HCT116 (cell line): ENCODE results near the gene TGFBI. TPM values are rescaled to one million over a fixed set of nuclear protein-coding genes. Genes with fewer than 3 reads are reported as not detected.

Experiments used
- ATAC-seq: fragments of 200-7000 bp; cut with Tn5 transposase; 2 replicates; pipeline ENCODE4 v1.9.1; 2020; ENCODE audit warnings: mild to moderate bottlenecking, moderate library complexity
- BruUV-seq: library from RNA; stranded (reverse); fragments of 400-500 nt; replicated peaks from 2 replicates; lab custom pipeline; 2021; lab: Mats Ljungman, UMichigan
- CTCF ChIA-PET: fragments of 300-600 bp; sonication (Branson Sonifier 250); formaldehyde crosslinking; loops from one replicate; lab custom pipeline; 2021; ENCODE audit warnings: antibody characterized with exemption; lab: Charles Lee
- POLR2A ChIA-PET: fragments of 300-600, 350-600 bp; sonication (Branson Sonifier 250); formaldehyde crosslinking; loops from one replicate; lab custom pipeline; 2021; ENCODE audit warnings: antibody characterized with exemption; lab: Charles Lee
- RAD21 ChIA-PET, 2 experiments: fragments of 300-600 bp; sonication (Branson Sonifier 250); formaldehyde crosslinking; loops; one replicate each; lab custom pipeline; 2023; ENCODE audit warnings: low total read pairs in 2 of 2; ENCODE audit not compliant: uncharacterized antibody in 2 of 2, unreplicated experiment in 2 of 2, low non-redundant PET in 1 of 2; lab: Charles Lee
- DNase-seq: peaks from one replicate; pipeline ENCODE4 v3.0.0-alpha.2; 2010; ENCODE audit warnings: low read depth, low spot score
- H2AFZ ChIP-seq: fragments of 200-600 bp; shearing (Covaris generic), sonication (generic); 2 replicates; pipeline ENCODE4 v1.6.1; 2017; ENCODE audit warnings: low read depth, mixed run types, mixed read lengths, antibody characterized with exemption, low read length; ENCODE audit not compliant: poor library complexity, severe bottlenecking
- H3K27ac ChIP-seq: 2 replicates; pipeline ENCODE4 v1.5.1; 2012; ENCODE audit warnings: low read depth, low read length
- H3K27me3 ChIP-seq: fragments of 200-600 bp; sonication (generic); 2 replicates; pipeline ENCODE4 v1.6.1; 2016; ENCODE audit warnings: mixed run types, low read length, mixed read lengths; ENCODE audit not compliant: insufficient read depth
- H3K36me3 ChIP-seq, 2 experiments: fragments of 200-500 bp in 1 of 2; fragments of 200-600 bp in 1 of 2; sonication (Bioruptor generic) in 1 of 2; sonication (generic) in 1 of 2; 2 replicates each; pipeline versions ENCODE4 v1.5.1 to v1.6.1; 2014 to 2016; ENCODE audit warnings: low read length in 2 of 2, inconsistent platforms in 1 of 2, mixed read lengths in 1 of 2, mixed run types in 1 of 2; ENCODE audit not compliant: insufficient read depth in 2 of 2, control insufficient read depth in 1 of 2
- H3K4me1 ChIP-seq, 2 experiments: fragments of 200-600 bp in 1 of 2; sonication (generic) in 1 of 2; 2 replicates each; pipeline versions ENCODE4 v1.5.1 to v1.6.1; 2012 to 2017; ENCODE audit warnings: low read length in 2 of 2, inconsistent platforms in 1 of 2, mild to moderate bottlenecking in 1 of 2, mixed read lengths in 1 of 2, mixed run types in 1 of 2, moderate library complexity in 1 of 2; ENCODE audit not compliant: insufficient read depth in 2 of 2, control insufficient read depth in 1 of 2
- H3K4me2 ChIP-seq: fragments of 200-600 bp; sonication (generic); 2 replicates; pipeline ENCODE4 v1.6.1; 2017; ENCODE audit warnings: mixed run types, low read length, mixed read lengths
- H3K4me3 ChIP-seq, 2 experiments: fragments of 200-600 bp in 1 of 2; sonication (generic) in 1 of 2; replicated peaks in 1 of 2; 2 replicates each; pipeline ENCODE4 v1.5.1; 2011 to 2016; ENCODE audit warnings: low read length in 2 of 2, control low read depth in 1 of 2, low read depth in 1 of 2, mild to moderate bottlenecking in 1 of 2, mixed read lengths in 1 of 2, mixed run types in 1 of 2
- H3K79me2 ChIP-seq: fragments of 200-600 bp; sonication (generic); 2 replicates; pipeline ENCODE4 v1.6.1; 2017; ENCODE audit warnings: mild to moderate bottlenecking, mixed run types, low read length, moderate library complexity, mixed read lengths; ENCODE audit not compliant: insufficient read depth
- H3K9ac ChIP-seq: fragments of 200-600 bp; sonication (generic); 2 replicates; pipeline ENCODE4 v1.6.1; 2016; ENCODE audit warnings: low read length, mixed read lengths
- H3K9me2 ChIP-seq: fragments of 200-600 bp; sonication (generic), shearing (Covaris generic); 2 replicates; pipeline ENCODE4 v1.6.1; 2017; ENCODE audit warnings: mixed run types, mild to moderate bottlenecking, moderate library complexity; ENCODE audit not compliant: insufficient read depth
- H3K9me3 ChIP-seq, 2 experiments: fragments of 200-500 bp in 1 of 2; fragments of 200-600 bp in 1 of 2; sonication (Bioruptor generic) in 1 of 2; sonication (generic) in 1 of 2; 2 replicates each; pipeline ENCODE4 v1.6.1; 2014 to 2017; ENCODE audit warnings: low read length in 2 of 2, mixed read lengths in 2 of 2, inconsistent platforms in 1 of 2, low read depth in 1 of 2, mild to moderate bottlenecking in 1 of 2, mixed run types in 1 of 2, moderate library complexity in 1 of 2; ENCODE audit not compliant: control insufficient read depth in 1 of 2, insufficient read depth in 1 of 2
- H4K20me1 ChIP-seq: fragments of 200-600 bp; sonication (generic), shearing (Covaris generic); 2 replicates; pipeline ENCODE4 v1.6.1; 2017; ENCODE audit warnings: mixed run types, mild to moderate bottlenecking, moderate library complexity; ENCODE audit not compliant: insufficient read depth
- CBX3 ChIP-seq: IDR thresholded peaks from 2 replicates; pipeline ENCODE4 v1.6.1; 2012; ENCODE audit warnings: low read depth
- EGR1 ChIP-seq: IDR thresholded peaks from 2 replicates; pipeline ENCODE4 v1.6.1; 2012; ENCODE audit warnings: low read depth
- ELF1 ChIP-seq: IDR thresholded peaks from 2 replicates; pipeline ENCODE4 v1.6.1; 2012; ENCODE audit warnings: low read depth, borderline replicate concordance
- EZH2 ChIP-seq: fragments of 200-600 bp; sonication (generic); IDR thresholded peaks from 2 replicates; pipeline ENCODE4 v1.6.1; 2017; ENCODE audit warnings: antibody characterized with exemption, mixed run types
- FOSL1 ChIP-seq: IDR thresholded peaks from 2 replicates; pipeline ENCODE4 v1.6.1; 2012; ENCODE audit warnings: low read depth
- POLR2A ChIP-seq: IDR thresholded peaks from 2 replicates; pipeline ENCODE4 v1.7.0; 2011; ENCODE audit warnings: borderline replicate concordance; ENCODE audit not compliant: insufficient read depth, insufficient read length; ENCODE audit errors: extremely low read depth
- POLR2AphosphoS5 ChIP-seq: IDR thresholded peaks from 2 replicates; pipeline ENCODE4 v1.6.1; 2011; ENCODE audit warnings: mild to moderate bottlenecking, low read depth, low read length, moderate library complexity
- RAD21 ChIP-seq: IDR thresholded peaks from 2 replicates; pipeline ENCODE4 v1.6.1; 2012; ENCODE audit warnings: low read depth, mild to moderate bottlenecking
- SIN3A ChIP-seq: IDR thresholded peaks from 2 replicates; pipeline ENCODE4 v1.6.1; 2012; ENCODE audit warnings: low read depth
- TCF7L2 ChIP-seq: IDR thresholded peaks from 2 replicates; pipeline ENCODE4 v1.7.0; 2011; ENCODE audit warnings: borderline replicate concordance, inconsistent platforms; ENCODE audit not compliant: insufficient read depth, insufficient read length; ENCODE audit errors: extremely low read depth
- ZBTB33 ChIP-seq: IDR thresholded peaks from 2 replicates; pipeline ENCODE4 v1.6.1; 2011; ENCODE audit warnings: mild to moderate bottlenecking, low read length, moderate library complexity; ENCODE audit not compliant: insufficient replicate concordance; ENCODE audit errors: extremely low read depth
- intact Hi-C: fragments of 100-400 bp; cut with micrococcal nuclease; formaldehyde crosslinking; loops from 2 replicates; pipeline ENCODE4 v1.10.0; 2022
- total RNA-seq: library from RNA; stranded (reverse); gene quantifications from one replicate; pipeline ENCODE4 v1.2.1, GENCODE V29; 2021; ENCODE audit not compliant: unreplicated experiment

Gene TGFBI
- total RNA-seq, 1 experiment from 2014 or later: 0.64 TPM

GRCh38 chr5:136026636-136027035, 2.2 kb upstream of the TGFBI start:
- intact Hi-C loops: no loop called here
- no peak overlapping the region for H3K9ac ChIP-seq
- no peak overlapping the region for H3K27ac ChIP-seq
- no peak for TF ChIP-seq POLR2A
- no peak for TF ChIP-seq EZH2
- TF ChIP-seq CBX3: no peak
- TF ChIP-seq EGR1: no peak
- TF ChIP-seq ZBTB33: no peak
- TF ChIP-seq SIN3A: no peak
- no peak for TF ChIP-seq POLR2AphosphoS5
- TF ChIP-seq ELF1: no peak
- no peak for TF ChIP-seq FOSL1
- TF ChIP-seq RAD21: no peak
- TF ChIP-seq, all 23 proteins: peak for 0
- Histone ChIP-seq H3K4me1 (0 out of 4 replicates have a peak, but pooled peaks cover 0 to 2% of the 10 kb centered on the region in 2 experiments), H3K9me3 (no peaks in the 10 kb centered on the region), H3K9me2 (no peaks in the 10 kb centered on the region), H3K4me3 (no peak overlapping the region), H3K4me2 (no peak overlapping the region), H2AFZ (no peak overlapping the region), H3K79me2 (no peaks in the 10 kb centered on the region), H3K27me3 (peaks cover 79% of the 10 kb centered on the region), H3K36me3 (no peaks in the 10 kb centered on the region), H4K20me1 (no peaks in the 10 kb centered on the region)
- CTCF ChIA-PET: no interaction called here
- POLR2A ChIA-PET: no interaction called here
- ATAC-seq (no peak), DNase-seq (no peak)
- no TSS peak for BruUV-seq
- RAD21 ChIA-PET: no interaction called here

GRCh38 chr5:136027311-136027710, 1.5 kb upstream of the TGFBI start:
- Histone ChIP-seq H3K4me3 (no peak overlapping the region), H3K27ac (no peak overlapping the region), H4K20me1 (no peaks in the 10 kb centered on the region), H3K9me3 (no peaks in the 10 kb centered on the region), H3K4me1 (0 out of 4 replicates have a peak, but pooled peaks cover 0 to 2% of the 10 kb centered on the region in 2 experiments), H3K79me2 (no peaks in the 10 kb centered on the region), H2AFZ (no peak overlapping the region), H3K4me2 (no peak overlapping the region), H3K27me3 (peaks cover 76% of the 10 kb centered on the region), H3K9ac (no peak overlapping the region)
- BruUV-seq: no TSS peak
- RAD21 ChIA-PET: no interaction called here
- no peak for DNase-seq
- intact Hi-C loops: no loop called here
- TF ChIP-seq ELF1 (no peak), TCF7L2 (no peak), RAD21 (no peak), SIN3A (no peak)
- TF ChIP-seq, all 23 proteins: peak for 0
- Histone ChIP-seq H3K9me2 (no peaks in the 10 kb centered on the region), H3K36me3 (no peaks in the 10 kb centered on the region)
- ChIA-PET CTCF (no interaction called here), POLR2A (no interaction called here)
- no peak for ATAC-seq
